Activated naive CD4-positive, alpha-beta T cell treated with anti-CD3 and anti-CD28 coated beads, Interleukin-2, amount 50 U/mL, for 24 hours (primary cell): ENCODE data around the gene SCAF11.
A peak's percentile ranks its signal among the peaks of the same experiment; 100 is the strongest.

ENCODE experiments used
- H3K27ac Mint-ChIP-seq: one replicate; pipeline ENCODE4 v1.8.0; 2021; ENCODE audit warnings: mild to moderate bottlenecking, mixed read lengths
- H3K27me3 Mint-ChIP-seq: one replicate; pipeline ENCODE4 v1.8.0; 2021; ENCODE audit warnings: mixed read lengths
- H3K36me3 Mint-ChIP-seq: one replicate; pipeline ENCODE4 v1.8.0; 2021; ENCODE audit warnings: mixed read lengths
- H3K4me1 Mint-ChIP-seq: one replicate; pipeline ENCODE4 v1.8.0; 2021; ENCODE audit warnings: mixed read lengths
- H3K4me3 Mint-ChIP-seq: one replicate; pipeline ENCODE4 v1.8.0; 2021; ENCODE audit warnings: mild to moderate bottlenecking, mixed read lengths
- H3K9me3 Mint-ChIP-seq: one replicate; pipeline ENCODE4 v1.8.0; 2021; ENCODE audit warnings: mixed read lengths

SCAF11 gene

GRCh38 chr12:45912774-45913173, 77.6 kb downstream of the SCAF11 start:
- Mint-ChIP-seq H3K4me1 (no peaks in the 10 kb centered on the region), H3K4me3 (no peak overlapping the region), H3K27ac (no peak overlapping the region), H3K9me3 (no peaks in the 10 kb centered on the region), H3K36me3 (peaks cover 3% of the 10 kb centered on the region), H3K27me3 (no peaks in the 10 kb centered on the region)

- no peak overlapping the region for H3K27ac Mint-ChIP-seq
- no peaks in the 10 kb centered on the region for H3K27me3 Mint-ChIP-seq
- no peak overlapping the region for H3K4me3 Mint-ChIP-seq
- H3K9me3 Mint-ChIP-seq: no peaks in the 10 kb centered on the region
- H3K4me1 Mint-ChIP-seq: no peaks in the 10 kb centered on the region
- H3K36me3 Mint-ChIP-seq: peaks cover 7% of the 10 kb centered on the region
Observed at GRCh38 chr12:45909041-45909713, 81.2 kb downstream of the SCAF11 start.

GRCh38 chr12:45907955-45908354, 82.4 kb downstream of the SCAF11 start:
- Mint-ChIP-seq H3K4me1 (no peaks in the 10 kb centered on the region), H3K4me3 (no peak overlapping the region), H3K27ac (no peak overlapping the region), H3K36me3 (peaks cover 9% of the 10 kb centered on the region), H3K27me3 (no peaks in the 10 kb centered on the region), H3K9me3 (no peaks in the 10 kb centered on the region)

GRCh38 chr12:45898094-45898493, 92.3 kb downstream of the SCAF11 start:
- no peaks in the 10 kb centered on the region for H3K9me3 Mint-ChIP-seq
- peaks cover 20% of the 10 kb centered on the region for H3K4me1 Mint-ChIP-seq
- H3K36me3 Mint-ChIP-seq: peaks cover 34% of the 10 kb centered on the region
- H3K27me3 Mint-ChIP-seq: no peaks in the 10 kb centered on the region
- no peak overlapping the region for H3K4me3 Mint-ChIP-seq
- H3K27ac Mint-ChIP-seq: no peak overlapping the region

- Mint-ChIP-seq H3K4me1 (peaks cover 33% of the 10 kb centered on the region), H3K9me3 (no peaks in the 10 kb centered on the region), H3K36me3 (peaks cover 39% of the 10 kb centered on the region), H3K27me3 (no peaks in the 10 kb centered on the region), H3K27ac (peak overlapping the region; percentile 59), H3K4me3 (no peak overlapping the region)
Observed at GRCh38 chr12:45895961-45896360, 94.4 kb downstream of the SCAF11 start.

- H3K4me3 Mint-ChIP-seq: no peak overlapping the region
- H3K36me3 Mint-ChIP-seq: peaks cover 31% of the 10 kb centered on the region
- H3K9me3 Mint-ChIP-seq: no peaks in the 10 kb centered on the region
- H3K27ac Mint-ChIP-seq: peak overlapping the region; percentile 12
- H3K4me1 Mint-ChIP-seq: peaks cover 43% of the 10 kb centered on the region
- H3K27me3 Mint-ChIP-seq: no peaks in the 10 kb centered on the region
Observed at GRCh38 chr12:45893240-45893639, 97.1 kb downstream of the SCAF11 start.

GRCh38 chr12:45890276-45890675, 100.1 kb downstream of the SCAF11 start:
- H3K4me3 Mint-ChIP-seq: no peak overlapping the region
- H3K36me3 Mint-ChIP-seq: peaks cover 23% of the 10 kb centered on the region
- H3K27ac Mint-ChIP-seq: no peak overlapping the region
- H3K9me3 Mint-ChIP-seq: no peaks in the 10 kb centered on the region
- H3K27me3 Mint-ChIP-seq: no peaks in the 10 kb centered on the region
- H3K4me1 Mint-ChIP-seq: peaks cover 50% of the 10 kb centered on the region

DNA sequence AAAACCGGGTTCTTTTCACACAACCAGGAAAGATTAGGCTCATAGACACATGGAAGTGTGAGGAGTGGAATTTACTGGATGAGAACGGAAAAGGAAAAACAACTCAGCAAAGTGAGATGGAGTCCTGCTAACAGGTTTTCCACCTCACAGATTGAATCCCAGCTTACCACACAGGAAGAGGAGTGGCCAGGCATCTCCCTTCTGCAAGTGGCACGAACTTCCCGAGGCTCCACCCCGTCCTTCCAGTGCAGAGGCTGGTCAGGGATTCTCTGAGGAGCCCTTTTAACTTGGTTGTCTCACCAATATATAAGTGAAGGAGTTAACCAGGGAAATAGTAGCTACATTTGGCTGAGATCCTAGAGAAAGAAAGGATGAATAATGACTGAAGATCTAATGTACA, 102.8 kb downstream of the SCAF11 start:
- Mint-ChIP-seq H3K9me3 (no peaks in the 10 kb centered on the region), H3K4me1 (peaks cover 31% of the 10 kb centered on the region), H3K27me3 (no peaks in the 10 kb centered on the region), H3K4me3 (no peak overlapping the region), H3K36me3 (peaks cover 17% of the 10 kb centered on the region), H3K27ac (no peak overlapping the region)

- Mint-ChIP-seq H3K27me3 (no peaks in the 10 kb centered on the region), H3K27ac (no peak overlapping the region), H3K36me3 (peaks cover 22% of the 10 kb centered on the region), H3K4me3 (no peak overlapping the region), H3K4me1 (peaks cover 31% of the 10 kb centered on the region), H3K9me3 (no peaks in the 10 kb centered on the region)
Observed at GRCh38 chr12:45886685-45887084, 103.7 kb downstream of the SCAF11 start.

GRCh38 chr12:45883187-45883586, 107.2 kb downstream of the SCAF11 start:
- H3K9me3 Mint-ChIP-seq: no peaks in the 10 kb centered on the region
- no peak overlapping the region for H3K27ac Mint-ChIP-seq

GRCh38 chr12:45880533-45880932, 109.8 kb downstream of the SCAF11 start:
- peaks cover 44% of the 10 kb centered on the region for H3K4me1 Mint-ChIP-seq

More at GRCh38 chr12:45883187-45883586, 107.2 kb downstream of the SCAF11 start:
- no peak overlapping the region for H3K4me3 Mint-ChIP-seq
- H3K36me3 Mint-ChIP-seq: peaks cover 36% of the 10 kb centered on the region
- H3K4me1 Mint-ChIP-seq: peaks cover 35% of the 10 kb centered on the region
- no peaks in the 10 kb centered on the region for H3K27me3 Mint-ChIP-seq

GRCh38 chr12:45879363-45879895, 110.9 kb downstream of the SCAF11 start:
- Mint-ChIP-seq H3K4me3 (peak overlapping the region; percentile 42), H3K36me3 (peaks cover 42% of the 10 kb centered on the region), H3K27ac (peak overlapping the region; percentile 72), H3K27me3 (no peaks in the 10 kb centered on the region), H3K4me1 (peaks cover 47% of the 10 kb centered on the region), H3K9me3 (no peaks in the 10 kb centered on the region)

More at GRCh38 chr12:45880533-45880932, 109.8 kb downstream of the SCAF11 start:
- no peaks in the 10 kb centered on the region for H3K9me3 Mint-ChIP-seq
- H3K27me3 Mint-ChIP-seq: no peaks in the 10 kb centered on the region
- peaks cover 41% of the 10 kb centered on the region for H3K36me3 Mint-ChIP-seq
- H3K27ac Mint-ChIP-seq: no peak overlapping the region
- no peak overlapping the region for H3K4me3 Mint-ChIP-seq

- Mint-ChIP-seq H3K4me3 (no peak overlapping the region), H3K4me1 (peaks cover 47% of the 10 kb centered on the region), H3K9me3 (no peaks in the 10 kb centered on the region), H3K27ac (no peak overlapping the region), H3K27me3 (no peaks in the 10 kb centered on the region), H3K36me3 (peaks cover 46% of the 10 kb centered on the region)
Observed at GRCh38 chr12:45878630-45879255, 111.6 kb downstream of the SCAF11 start.

- Mint-ChIP-seq H3K4me1 (peaks cover 49% of the 10 kb centered on the region), H3K36me3 (peaks cover 49% of the 10 kb centered on the region), H3K4me3 (no peak overlapping the region), H3K9me3 (no peaks in the 10 kb centered on the region), H3K27me3 (no peaks in the 10 kb centered on the region), H3K27ac (no peak overlapping the region)
Observed at GRCh38 chr12:45877069-45877468, 113.3 kb downstream of the SCAF11 start.

DNA sequence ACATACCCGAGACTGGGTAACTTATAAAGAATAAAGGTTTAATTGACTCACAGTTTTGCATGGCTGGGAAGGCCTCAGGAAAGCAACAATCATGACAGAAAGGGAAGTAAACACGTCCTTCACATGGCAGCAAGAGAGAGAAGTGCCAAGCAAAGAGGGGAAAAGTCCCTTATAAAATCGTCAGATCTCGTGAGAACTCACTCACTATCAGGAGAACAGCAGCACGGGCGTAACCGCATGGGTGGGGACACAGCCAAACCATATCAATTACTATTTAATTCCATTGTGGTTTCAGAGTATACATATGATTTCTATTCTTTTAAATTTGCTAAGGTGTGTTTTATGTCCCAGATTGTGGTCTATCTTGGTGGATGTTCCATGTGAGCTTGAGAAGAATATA, 117.9 kb downstream of the SCAF11 start:
- Mint-ChIP-seq H3K9me3 (no peaks in the 10 kb centered on the region), H3K36me3 (peaks cover 42% of the 10 kb centered on the region), H3K4me3 (no peak overlapping the region), H3K4me1 (peaks cover 27% of the 10 kb centered on the region), H3K27me3 (no peaks in the 10 kb centered on the region), H3K27ac (no peak overlapping the region)
